ENCODE measurements around the gene S100Z. TPM values are rescaled to one million over a fixed set of nuclear protein-coding genes. Genes with fewer than 3 reads are reported as not detected.
"Not testable (repeated sequence)": the region's sequence is repeated elsewhere in the genome, so short reads cannot be mapped to it uniquely, and the experiment has no call there.

Gene S100Z
- total RNA-seq: not detected in 2 replicates

GRCh38 chr5:76849419-76850291, at the start of gene S100Z:
Gene S100Z, plus strand, starts transcription at chr5:76850014. Its CDS starts 25,346 bp downstream, at chr5:76875360.
- DNase-seq (ENCODE audit: low read depth in 2 of 2): no peak

- no peak for DNase-seq (ENCODE audit: low read depth in 2 of 2)
These were observed 49.2 kb upstream of the S100Z start for GRCh38 chr5:76800579-76800978.

DNA sequence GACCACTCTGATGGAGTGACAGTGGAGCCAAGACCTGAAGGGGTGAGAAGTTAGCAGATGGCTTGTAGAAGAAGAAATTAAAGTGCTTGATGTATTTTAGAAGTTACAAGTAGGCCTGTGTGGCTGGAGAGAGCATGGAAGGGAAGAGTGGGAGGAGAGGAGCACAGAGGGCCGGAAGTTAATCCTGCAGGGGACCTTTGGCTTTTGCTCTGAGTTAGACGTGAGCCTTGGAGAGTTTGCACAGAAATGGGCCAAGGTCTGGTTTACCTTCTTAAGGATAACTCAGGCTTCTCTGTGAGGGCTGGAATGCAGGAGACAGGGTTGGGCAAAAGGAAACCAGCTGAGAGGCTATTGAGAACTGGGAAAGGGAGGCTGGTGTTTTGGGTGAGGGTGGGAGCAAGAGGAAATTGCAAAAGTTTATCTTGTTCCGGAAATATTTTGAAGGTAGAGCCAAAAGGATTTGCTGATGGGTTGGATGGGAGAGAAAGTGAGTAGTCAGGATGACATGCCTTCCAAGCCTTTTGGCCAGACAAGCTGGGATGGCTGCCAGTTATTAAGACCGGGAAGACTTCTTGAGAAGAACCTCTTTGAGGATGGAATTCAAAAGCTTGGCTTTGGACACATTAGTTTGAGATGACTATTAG, 48.5 kb upstream of the S100Z start:
- peak in 1 of 2 donors; percentile 63 for DNase-seq (ENCODE audit: low read depth in 2 of 2)

DNA sequence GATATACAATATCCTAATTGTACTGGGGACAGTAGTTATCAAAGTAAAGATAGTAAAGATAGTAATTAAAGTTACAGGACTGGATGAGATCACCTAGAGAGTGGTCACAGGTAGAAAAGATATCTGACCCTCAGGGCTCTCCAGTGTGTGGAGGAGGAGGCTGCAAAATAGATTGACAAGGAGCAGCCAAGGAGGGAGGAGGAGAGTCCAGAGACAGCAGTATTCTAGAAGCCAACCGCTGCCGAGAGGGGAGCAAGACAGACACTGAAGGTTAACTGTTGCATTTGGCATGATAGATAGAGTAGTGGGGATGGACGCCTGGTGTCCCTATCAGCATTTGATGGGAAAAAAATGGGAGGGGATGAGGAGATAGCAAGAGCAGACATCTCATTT, 48.0 kb upstream of the S100Z start:
- DNase-seq (ENCODE audit: low read depth in 2 of 2): no peak

- peak in 1 of 2 donors; percentile 49 for DNase-seq (ENCODE audit: low read depth in 2 of 2)
These were observed 45.5 kb upstream of the S100Z start for GRCh38 chr5:76804266-76804665.

- peak in 1 of 2 donors; percentile 76 for DNase-seq (ENCODE audit: low read depth in 2 of 2)
These were observed 43.9 kb upstream of the S100Z start for GRCh38 chr5:76805821-76806505.

DNA sequence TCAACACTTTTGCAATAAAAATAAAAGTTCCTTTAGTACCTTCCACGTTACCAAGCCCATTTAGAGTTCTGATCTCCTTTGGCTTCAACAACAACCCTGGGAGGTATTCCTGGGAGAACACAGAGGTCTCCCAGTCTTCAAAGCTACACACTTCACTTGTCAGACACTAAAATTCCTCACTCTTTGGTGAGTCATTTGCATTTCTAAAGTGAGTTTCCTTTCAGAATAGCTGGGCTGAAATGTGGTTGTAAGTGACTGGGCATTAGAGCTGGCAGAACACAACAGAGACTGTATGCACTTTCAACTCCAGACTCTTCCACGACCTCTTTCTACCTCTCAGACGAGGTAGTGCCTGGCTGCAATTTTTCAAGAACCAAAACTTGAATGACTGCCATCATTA, 42.5 kb upstream of the S100Z start:
- DNase-seq (ENCODE audit: low read depth in 2 of 2): peak in 1 of 2 donors; percentile 82

DNA sequence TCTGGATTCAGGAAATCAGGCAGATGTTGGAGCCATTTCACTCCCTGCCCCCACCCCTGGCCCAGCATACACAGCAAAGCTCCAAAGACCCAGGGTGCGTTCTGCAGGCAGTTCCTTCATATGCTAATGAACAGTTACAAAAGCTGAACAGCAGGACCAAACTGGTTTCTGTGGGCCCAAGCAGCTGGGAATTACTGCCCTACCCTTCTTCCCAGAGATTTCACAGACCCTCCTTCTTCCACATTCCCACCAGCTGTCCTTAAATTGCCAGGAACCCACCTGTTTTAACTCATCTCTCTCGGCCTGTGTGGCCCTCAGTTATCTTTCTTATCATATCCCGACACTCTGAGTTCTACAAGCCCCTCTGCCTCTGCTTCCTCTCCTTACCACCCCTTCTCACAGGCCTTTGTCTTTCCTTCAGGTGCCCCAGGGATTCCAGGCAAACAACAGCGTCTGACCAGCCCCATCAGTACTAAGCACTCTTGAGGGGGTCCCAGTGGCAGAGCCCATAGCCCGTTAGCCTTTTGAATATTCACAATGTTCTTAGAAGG, 41.6 kb upstream of the S100Z start:
- DNase-seq (ENCODE audit: low read depth in 2 of 2): no peak

GRCh38 chr5:76809141-76809540, 40.7 kb upstream of the S100Z start:
- no peak for DNase-seq (ENCODE audit: low read depth in 2 of 2)

DNA sequence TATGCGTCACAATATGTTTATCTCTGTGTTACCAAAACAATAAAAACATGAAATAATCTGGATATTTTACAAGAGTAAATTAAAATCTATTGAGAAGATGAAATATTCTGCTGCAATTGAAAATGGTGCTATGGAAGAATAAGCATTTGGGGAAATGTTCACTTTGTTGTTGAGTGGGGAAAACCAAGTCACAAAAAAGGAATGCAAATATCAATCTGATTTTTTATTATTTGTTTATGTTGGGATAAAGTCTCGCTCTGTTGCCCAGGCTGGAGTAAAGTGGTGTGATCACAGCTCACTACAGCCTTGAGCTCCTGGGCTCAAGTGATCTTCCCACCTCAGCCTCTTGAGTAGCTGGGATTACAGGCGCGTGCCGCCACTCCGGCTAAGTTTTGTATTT, 39.6 kb upstream of the S100Z start:
- DNase-seq (ENCODE audit: low read depth in 2 of 2): no peak

DNA sequence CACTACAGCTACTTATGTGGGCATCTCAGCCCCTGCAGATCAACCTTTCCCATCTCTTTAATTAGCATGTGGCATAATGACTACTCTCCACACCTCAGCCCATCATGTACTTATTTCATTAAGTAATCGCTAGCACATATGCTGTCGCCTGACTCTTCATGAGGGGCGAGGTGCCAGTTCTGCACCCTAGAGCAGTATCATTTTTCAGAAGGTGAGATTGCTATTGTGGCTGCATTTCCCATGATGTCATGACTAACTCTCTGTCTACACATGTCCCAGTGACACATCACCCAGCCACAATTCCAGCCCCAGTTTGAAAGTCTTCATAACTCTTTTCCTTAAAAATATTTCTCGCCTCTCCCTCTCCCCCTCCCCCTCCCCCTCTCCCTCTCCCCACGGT, 38.6 kb upstream of the S100Z start:
- peak in 1 of 2 donors; percentile 37 for DNase-seq (ENCODE audit: low read depth in 2 of 2)

- not testable (repeated sequence) for DNase-seq (ENCODE audit: low read depth in 2 of 2)
These were observed 37.6 kb upstream of the S100Z start for GRCh38 chr5:76812209-76812608.

- DNase-seq (ENCODE audit: low read depth in 2 of 2): peak in 1 of 2 donors; percentile 90
These were observed 35.7 kb upstream of the S100Z start for GRCh38 chr5:76813982-76814562.

- no peak for DNase-seq (ENCODE audit: low read depth in 2 of 2)
These were observed 33.5 kb upstream of the S100Z start for GRCh38 chr5:76816110-76816831.

- peak in 1 of 2 donors; percentile 88 for DNase-seq (ENCODE audit: low read depth in 2 of 2)
These were observed 30.7 kb upstream of the S100Z start, which contains the start of gene F2RL1 for GRCh38 chr5:76818844-76819831. Gene F2RL1, plus strand, starts transcription at chr5:76819030. Its CDS starts 153 bp downstream, at chr5:76819183.

- peak in 1 of 2 donors; percentile 39 for DNase-seq (ENCODE audit: low read depth in 2 of 2)
These were observed 29.8 kb upstream of the S100Z start for GRCh38 chr5:76819851-76820525.

DNA sequence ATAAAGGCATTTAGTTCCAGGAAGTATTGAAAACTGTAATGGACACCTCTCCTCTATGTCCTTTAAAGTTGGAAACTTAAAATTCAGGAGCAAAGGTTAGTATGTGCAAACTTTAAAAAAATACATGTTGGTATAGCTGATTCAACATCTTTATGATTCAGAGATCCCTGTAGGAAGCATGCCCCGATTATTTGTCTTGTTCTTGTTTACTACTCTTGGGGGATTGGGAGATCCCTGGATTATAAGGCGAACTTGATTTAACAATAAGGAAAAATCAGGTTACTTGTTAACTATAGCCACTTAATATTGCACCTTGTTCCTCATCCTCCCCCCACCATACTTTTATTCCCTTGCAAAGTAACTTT, 29.3 kb upstream of the S100Z start:
- DNase-seq (ENCODE audit: low read depth in 2 of 2): no peak

GRCh38 chr5:76821136-76821535, 28.7 kb upstream of the S100Z start:
- DNase-seq (ENCODE audit: low read depth in 2 of 2): no peak
